Calu3 (cell line): ENCODE measurements around the gene QKI. TPM values are rescaled to one million over a fixed set of nuclear protein-coding genes. Genes with fewer than 3 reads are reported as not detected.

Experiments used
- BruUV-seq: library from RNA; stranded (reverse); fragments of 400-500 nt; replicated peaks from 2 replicates; lab custom pipeline; 2021; lab: Mats Ljungman, UMichigan
- CTCF ChIA-PET: fragments of 300-600 bp; sonication (Branson Sonifier 250); formaldehyde crosslinking; loops from one replicate; lab custom pipeline; 2022; ENCODE audit warnings: antibody characterized with exemption; lab: Charles Lee
- DNase-seq: peaks from one replicate; pipeline ENCODE4 v3.0.0; 2022
- H3K27ac Mint-ChIP-seq: one replicate; pipeline ENCODE4 v1.8.0; 2022; ENCODE audit warnings: mixed read lengths; ENCODE audit not compliant: unreplicated experiment
- H3K27me3 Mint-ChIP-seq: one replicate; pipeline ENCODE4 v1.8.0; 2022; ENCODE audit warnings: mixed read lengths; ENCODE audit not compliant: unreplicated experiment
- H3K36me3 Mint-ChIP-seq: one replicate; pipeline ENCODE4 v1.8.0; 2022; ENCODE audit warnings: mild to moderate bottlenecking, moderate library complexity, mixed read lengths; ENCODE audit not compliant: insufficient read depth, unreplicated experiment
- H3K4me1 Mint-ChIP-seq: one replicate; pipeline ENCODE4 v1.8.0; 2022; ENCODE audit warnings: mild to moderate bottlenecking, low read depth, mixed read lengths; ENCODE audit not compliant: unreplicated experiment
- H3K4me3 Mint-ChIP-seq: one replicate; pipeline ENCODE4 v1.8.0; 2022; ENCODE audit warnings: mild to moderate bottlenecking, low read depth, moderate library complexity, mixed read lengths; ENCODE audit not compliant: unreplicated experiment
- H3K9me3 Mint-ChIP-seq: one replicate; pipeline ENCODE4 v1.8.0; 2022; ENCODE audit warnings: low read depth, mixed read lengths; ENCODE audit not compliant: unreplicated experiment
- CTCF ChIP-seq: fragments of 200-600 bp; IDR thresholded peaks from one replicate; pipeline ENCODE4 v1.8.0; 2022; ENCODE audit warnings: antibody characterized with exemption; ENCODE audit not compliant: unreplicated experiment
- intact Hi-C: fragments of 100-400 bp; cut with micrococcal nuclease; formaldehyde crosslinking; loops from one replicate; pipeline ENCODE4 v1.10.0; 2022; ENCODE audit not compliant: unreplicated experiment
- total RNA-seq: library from RNA; stranded (reverse); gene quantifications from 2 replicates; pipeline ENCODE4 v1.2.3, GENCODE V29; 2022

The QKI gene
- total RNA-seq, 1 experiment from 2014 or later = 131 TPM

GRCh38 chr6:163626073-163626867 is 211.8 kb downstream of the QKI start:
- intact Hi-C loops = no loop called here
- Mint-ChIP-seq H3K27ac (no peak overlapping the region), H3K36me3 (no peaks in the 10 kb centered on the region), H3K4me1 (no peaks in the 10 kb centered on the region), H3K27me3 (no peaks in the 10 kb centered on the region), H3K9me3 (peaks cover 11% of the 10 kb centered on the region), H3K4me3 (no peak overlapping the region)
- DNase-seq = no peak
- no peak for TF ChIP-seq CTCF
- CTCF ChIA-PET = no interaction called here
- no TSS peak for BruUV-seq

- CTCF ChIA-PET = no interaction called here
- Mint-ChIP-seq H3K9me3 (peaks cover 5% of the 10 kb centered on the region), H3K36me3 (no peaks in the 10 kb centered on the region), H3K4me1 (no peaks in the 10 kb centered on the region), H3K4me3 (no peak overlapping the region), H3K27ac (no peak overlapping the region), H3K27me3 (no peaks in the 10 kb centered on the region)
- no peak for TF ChIP-seq CTCF
- BruUV-seq = no TSS peak
- intact Hi-C loops = no loop called here
- DNase-seq = no peak
Observed at GRCh38 chr6:163627274-163628062, 212.9 kb downstream of the QKI start.
